ENCODE data around the gene KCTD13.

GRCh38 chr16:29896841-29897240 is 29.2 kb downstream of the KCTD13 start:
- TF ChIP-seq CTCF (IDR thresholded peaks at IDR 0.05 in 4 of 5, conservative IDR thresholded peaks at IDR 0.05 in 1 of 5) (no peak), POLR2A (IDR thresholded peaks at IDR 0.05) (no peak)

Measured in gastrocnemius medialis (tissue), 4 donors.